Measurements from ENCODE around the gene KASH5. TPM values are rescaled to one million over a fixed set of nuclear protein-coding genes. Genes with fewer than 3 reads are reported as not detected.
A peak's percentile ranks its signal among the peaks of the same experiment; 100 is the strongest.
"Not testable (repeated sequence)": the region's sequence is repeated elsewhere in the genome, so short reads cannot be mapped to it uniquely, and the experiment has no call there.

KASH5 gene
- total RNA-seq, 1 donor from 2014 or later = not detected

GRCh38 chr19:49363268-49364082 is 24.6 kb upstream of the KASH5 start, which contains the start of gene DKKL1:
TSS of gene DKKL1 (plus strand) at chr19:49363877. CDS start at chr19:49363999, 122 bp downstream.
- H3K9me3 Mint-ChIP-seq = no peaks in the 10 kb centered on the region
- peak; percentile 90 to 99 for DNase-seq (ENCODE audit: low spot score in 2 of 2, unreplicated experiment in 2 of 2)
- TF ChIP-seq CTCF (IDR thresholded peaks at IDR 0.05; ENCODE audit: unreplicated experiment) = peak; percentile 14
- H3K27ac Mint-ChIP-seq = no peak within 1 kb of the TSS
- H3K4me3 Mint-ChIP-seq = no peak within 1 kb of the TSS
- H3K4me1 Mint-ChIP-seq = peaks cover 9% of the 10 kb centered on the region
- peaks cover 7% of the 10 kb centered on the region for H3K36me3 Mint-ChIP-seq
- no peaks in the 10 kb centered on the region for H3K27me3 Mint-ChIP-seq (ENCODE audit: low read depth)

- H3K27ac Mint-ChIP-seq = no peak overlapping the region
- no peak for DNase-seq (ENCODE audit: low spot score in 2 of 2, unreplicated experiment in 2 of 2)
- TF ChIP-seq CTCF (IDR thresholded peaks at IDR 0.05; ENCODE audit: unreplicated experiment) = no peak
- H3K4me3 Mint-ChIP-seq = no peak overlapping the region
- peaks cover 9% of the 10 kb centered on the region for H3K4me1 Mint-ChIP-seq
- H3K36me3 Mint-ChIP-seq = peaks cover 8% of the 10 kb centered on the region
- peaks cover 4% of the 10 kb centered on the region for H3K9me3 Mint-ChIP-seq
- no peaks in the 10 kb centered on the region for H3K27me3 Mint-ChIP-seq (ENCODE audit: low read depth)
Observed at GRCh38 chr19:49364083-49364737, 23.8 kb upstream of the KASH5 start.

- no peak for DNase-seq (ENCODE audit: low spot score in 2 of 2, unreplicated experiment in 2 of 2)
- H3K4me1 Mint-ChIP-seq = peaks cover 2% of the 10 kb centered on the region
- H3K27me3 Mint-ChIP-seq (ENCODE audit: low read depth) = no peaks in the 10 kb centered on the region
- H3K27ac Mint-ChIP-seq = no peak overlapping the region
- H3K36me3 Mint-ChIP-seq = peaks cover 19% of the 10 kb centered on the region
- no peak overlapping the region for H3K4me3 Mint-ChIP-seq
- peaks cover 12% of the 10 kb centered on the region for H3K9me3 Mint-ChIP-seq
- no peak for TF ChIP-seq CTCF (IDR thresholded peaks at IDR 0.05; ENCODE audit: unreplicated experiment)
Observed at GRCh38 chr19:49366110-49366509, 21.9 kb upstream of the KASH5 start.

DNA sequence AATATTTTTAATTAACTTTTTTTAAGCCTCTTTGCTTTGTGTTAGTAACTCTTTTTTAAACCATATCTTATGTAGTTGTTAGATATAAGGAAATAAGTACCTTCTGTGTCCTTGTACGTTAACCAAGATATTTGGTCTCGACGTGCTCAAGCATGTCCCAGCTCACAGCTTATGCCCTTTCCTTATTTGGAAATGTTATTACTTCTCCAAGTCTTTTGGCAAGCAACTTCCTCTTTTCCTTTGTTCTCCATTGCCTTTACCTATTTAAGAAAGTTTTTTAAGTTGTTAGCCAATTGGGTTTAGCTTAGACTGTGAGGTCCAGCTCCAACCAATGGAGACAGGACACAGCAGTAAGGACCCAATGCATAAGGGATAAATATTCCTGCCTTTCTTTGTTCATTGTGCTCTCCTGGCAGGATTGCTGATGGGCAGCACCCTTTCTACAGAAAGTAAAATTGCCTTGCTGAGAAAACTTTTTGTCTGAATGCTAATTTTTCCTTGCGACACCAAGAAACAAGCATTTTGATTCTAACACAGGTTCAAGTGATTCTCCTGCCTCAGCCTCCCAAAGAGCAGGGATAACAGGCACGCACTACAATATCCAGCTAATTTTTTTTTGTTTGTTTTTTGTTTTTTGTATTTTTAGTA is 19.2 kb upstream of the KASH5 start:
- H3K27ac Mint-ChIP-seq = no peak overlapping the region
- no peaks in the 10 kb centered on the region for H3K27me3 Mint-ChIP-seq (ENCODE audit: low read depth)
- peaks cover 12% of the 10 kb centered on the region for H3K9me3 Mint-ChIP-seq
- H3K4me3 Mint-ChIP-seq = no peak overlapping the region
- no peak for TF ChIP-seq CTCF (IDR thresholded peaks at IDR 0.05; ENCODE audit: unreplicated experiment)
- peaks cover 19% of the 10 kb centered on the region for H3K36me3 Mint-ChIP-seq
- DNase-seq (ENCODE audit: low spot score in 2 of 2, unreplicated experiment in 2 of 2) = no peak
- peaks cover 2% of the 10 kb centered on the region for H3K4me1 Mint-ChIP-seq

- peaks cover 19% of the 10 kb centered on the region for H3K36me3 Mint-ChIP-seq
- DNase-seq (ENCODE audit: low spot score in 2 of 2, unreplicated experiment in 2 of 2) = no peak
- no peak for TF ChIP-seq CTCF (IDR thresholded peaks at IDR 0.05; ENCODE audit: unreplicated experiment)
- H3K27me3 Mint-ChIP-seq (ENCODE audit: low read depth) = peaks cover 12% of the 10 kb centered on the region
- H3K27ac Mint-ChIP-seq = no peak overlapping the region
- no peak overlapping the region for H3K4me3 Mint-ChIP-seq
- H3K4me1 Mint-ChIP-seq = no peaks in the 10 kb centered on the region
- H3K9me3 Mint-ChIP-seq = peaks cover 12% of the 10 kb centered on the region
Observed at GRCh38 chr19:49371184-49371583, 16.9 kb upstream of the KASH5 start.

- DNase-seq (ENCODE audit: low spot score in 2 of 2, unreplicated experiment in 2 of 2); H3K27ac Mint-ChIP-seq; H3K4me1 Mint-ChIP-seq; H3K4me3 Mint-ChIP-seq: not testable (repeated sequence)
- Mint-ChIP-seq H3K36me3 (peaks cover 19% of the 10 kb centered on the region), H3K27me3 (ENCODE audit: low read depth) (peaks cover 19% of the 10 kb centered on the region), H3K9me3 (peaks cover 12% of the 10 kb centered on the region)
Observed at GRCh38 chr19:49373174-49373573, 14.9 kb upstream of the KASH5 start.
